Hematopoietic multipotent progenitor cell treated with erythropoietin and hydrocortisone succinate and interleukin-3 and kit ligand, for 8 days (in vitro differentiated cells): ENCODE data around the gene EXD1.
"Not testable (repeated sequence)": the region's sequence is repeated elsewhere in the genome, so short reads cannot be mapped to it uniquely, and the experiment has no call there.

ENCODE experiments used
- DNase-seq: peaks from one replicate; pipeline ENCODE4 v3.0.0-alpha.2; 2015

Gene EXD1

GRCh38 chr15:41139619-41140018, 90.9 kb downstream of the EXD1 start:
- DNase-seq: no peak

- DNase-seq: not testable (repeated sequence)
Measured at GRCh38 chr15:41139112-41139511, 91.4 kb downstream of the EXD1 start.

GRCh38 chr15:41135580-41135979, 95.0 kb downstream of the EXD1 start:
- not testable (repeated sequence) for DNase-seq

GRCh38 chr15:41133454-41133853, 97.1 kb downstream of the EXD1 start:
- DNase-seq: no peak
